GM18519 (cell line): Measurements from ENCODE around the gene BTN3A1.
"Not testable (repeated sequence)": the region's sequence is repeated elsewhere in the genome, so short reads cannot be mapped to it uniquely, and the experiment has no call there.

Experiments used
- ATAC-seq: cut with Tn5 transposase; IDR thresholded peaks from one replicate; pipeline ENCODE4 v1.9.1; 2021; ENCODE audit warnings: mild to moderate bottlenecking, moderate library complexity; ENCODE audit not compliant: unreplicated experiment, low FRiP score

The BTN3A1 gene

DNA sequence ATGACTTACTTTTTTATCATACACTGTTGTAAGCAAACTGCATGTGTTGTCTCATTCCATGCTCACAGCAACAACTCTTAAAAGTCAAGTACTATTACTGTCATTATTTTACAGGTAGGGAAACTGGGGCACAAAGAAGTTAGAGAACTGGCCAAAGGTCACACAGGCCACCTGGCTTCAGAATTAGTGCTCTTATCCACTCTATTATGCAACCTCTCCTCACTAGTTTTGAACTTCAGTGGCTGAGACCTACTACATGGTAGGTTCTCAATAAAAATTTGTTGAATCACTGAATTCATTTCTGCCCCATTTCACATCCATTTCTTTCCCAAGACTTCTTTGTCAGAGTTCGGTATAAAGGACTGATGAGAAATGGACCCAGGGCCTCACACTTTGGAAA is 35.9 kb downstream of the BTN3A1 start:
- ATAC-seq = no peak

GRCh38 chr6:26439151-26440125 is 37.4 kb downstream of the BTN3A1 start:
- ATAC-seq = no peak

DNA sequence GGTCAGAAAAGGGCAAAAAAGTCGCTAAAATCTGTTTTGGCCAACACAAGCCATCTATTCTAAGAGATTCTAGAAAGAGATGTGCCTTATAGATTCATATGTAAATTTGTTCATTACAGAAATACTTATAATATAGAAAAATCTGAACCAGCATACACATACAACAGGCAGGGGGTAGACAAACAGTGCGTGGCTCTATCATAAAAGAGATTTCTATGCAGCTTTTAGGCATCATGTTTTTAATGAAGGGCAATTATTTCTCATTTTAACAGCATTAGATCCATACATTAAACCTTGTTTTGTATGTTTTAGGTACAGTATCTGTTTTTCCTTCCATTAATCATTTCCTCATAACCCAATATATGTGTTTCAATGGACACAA is 38.9 kb downstream of the BTN3A1 start:
- no peak for ATAC-seq

DNA sequence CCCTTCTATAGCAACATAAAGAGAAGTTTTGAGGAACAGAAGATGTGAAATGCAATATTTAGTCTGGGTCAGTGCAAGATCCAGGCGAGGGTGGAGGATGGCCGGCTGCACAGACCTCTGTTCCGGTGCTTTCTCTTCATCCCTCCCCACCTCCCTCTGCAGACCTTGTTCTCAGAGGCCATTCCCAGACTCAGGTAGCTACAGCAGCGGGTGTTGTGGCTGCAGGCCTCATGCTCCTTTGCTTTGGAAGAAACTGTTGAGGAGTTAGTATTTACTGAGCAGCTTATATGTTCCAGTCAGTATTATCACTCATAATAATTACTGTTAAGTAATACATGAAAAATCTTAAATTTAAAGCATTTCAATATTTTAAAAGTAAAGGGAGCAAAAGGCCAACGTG is 39.9 kb downstream of the BTN3A1 start:
- no peak for ATAC-seq

- ATAC-seq = no peak
These were observed 44.0 kb downstream of the BTN3A1 start for GRCh38 chr6:26445934-26446667.

- no peak for ATAC-seq
These were observed 45.2 kb downstream of the BTN3A1 start for GRCh38 chr6:26447257-26447656.

GRCh38 chr6:26450240-26450639 is 48.2 kb downstream of the BTN3A1 start:
- ATAC-seq = no peak

GRCh38 chr6:26452631-26453235 is 50.7 kb downstream of the BTN3A1 start:
- ATAC-seq = no peak

GRCh38 chr6:26454631-26455030 is 52.6 kb downstream of the BTN3A1 start:
- no peak for ATAC-seq

GRCh38 chr6:26455357-26455970 is 53.4 kb downstream of the BTN3A1 start:
- no peak for ATAC-seq

DNA sequence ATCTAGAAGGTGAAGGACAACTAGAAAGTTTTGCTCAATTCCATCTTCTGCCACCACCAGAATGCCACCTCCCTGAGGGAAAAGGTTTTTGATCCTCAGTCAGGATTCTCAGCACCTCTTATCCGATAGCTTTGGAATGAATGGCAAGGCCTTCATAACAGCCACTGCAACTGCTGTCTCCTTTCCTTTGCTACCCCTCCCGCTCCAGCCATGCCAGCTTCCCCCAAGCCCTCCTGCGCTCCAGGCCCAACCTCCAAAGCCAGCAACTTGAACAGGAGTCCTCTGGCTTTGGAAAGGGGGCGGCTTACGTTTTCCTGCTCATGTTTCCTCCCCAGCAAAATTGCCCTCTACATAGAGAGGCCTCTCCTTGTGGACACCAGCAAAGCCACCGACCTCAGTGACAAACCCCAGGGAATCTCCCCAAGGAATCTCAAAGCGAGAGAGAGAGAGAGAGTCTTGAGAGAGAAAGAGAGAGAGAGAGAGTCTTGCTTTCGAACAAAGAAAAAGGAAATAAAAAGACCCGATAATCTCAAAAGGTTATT is 55.3 kb downstream of the BTN3A1 start:
- ATAC-seq = no peak

- ATAC-seq = peak; percentile 76
These were observed 56.0 kb downstream of the BTN3A1 start, which contains the start of gene BTN2A1 for GRCh38 chr6:26457806-26458688. Gene BTN2A1, plus strand, starts transcription at chr6:26457955. Its CDS starts 682 bp downstream, at chr6:26458637.

DNA sequence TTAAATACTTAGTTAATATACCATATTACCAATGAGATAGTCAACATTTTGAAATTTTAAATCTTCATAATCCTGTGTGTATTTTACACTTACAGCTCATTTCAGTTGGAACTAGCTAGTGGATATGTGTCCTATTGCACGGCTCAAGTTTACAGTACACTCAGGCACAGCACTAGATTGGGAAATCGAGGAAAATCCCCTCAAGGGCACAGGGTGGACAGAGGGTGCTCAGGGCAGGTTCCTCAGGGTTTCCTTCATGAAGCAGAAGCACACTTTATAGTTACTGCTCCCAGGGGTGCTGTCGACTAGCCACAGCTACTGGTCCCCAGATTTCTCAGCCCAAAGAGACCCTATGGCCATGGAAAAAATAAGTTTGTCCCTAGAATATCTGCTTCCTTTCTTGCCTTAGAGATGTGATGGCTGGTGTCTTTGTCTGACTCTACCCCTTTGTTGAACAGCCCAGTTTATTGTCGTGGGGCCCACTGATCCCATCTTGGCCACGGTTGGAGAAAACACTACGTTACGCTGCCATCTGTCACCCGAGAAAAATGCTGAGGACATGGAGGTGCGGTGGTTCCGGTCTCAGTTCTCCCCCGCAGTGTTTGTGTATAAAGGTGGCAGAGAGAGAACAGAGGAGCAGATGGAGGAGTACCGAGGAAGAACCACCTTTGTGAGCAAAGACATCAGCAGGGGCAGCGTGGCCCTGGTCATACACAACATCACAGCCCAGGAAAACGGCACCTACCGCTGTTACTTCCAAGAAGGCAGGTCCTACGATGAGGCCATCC is 57.1 kb downstream of the BTN3A1 start:
- ATAC-seq = no peak

GRCh38 chr6:26461353-26461752 is 59.3 kb downstream of the BTN3A1 start:
- not testable (repeated sequence) for ATAC-seq

DNA sequence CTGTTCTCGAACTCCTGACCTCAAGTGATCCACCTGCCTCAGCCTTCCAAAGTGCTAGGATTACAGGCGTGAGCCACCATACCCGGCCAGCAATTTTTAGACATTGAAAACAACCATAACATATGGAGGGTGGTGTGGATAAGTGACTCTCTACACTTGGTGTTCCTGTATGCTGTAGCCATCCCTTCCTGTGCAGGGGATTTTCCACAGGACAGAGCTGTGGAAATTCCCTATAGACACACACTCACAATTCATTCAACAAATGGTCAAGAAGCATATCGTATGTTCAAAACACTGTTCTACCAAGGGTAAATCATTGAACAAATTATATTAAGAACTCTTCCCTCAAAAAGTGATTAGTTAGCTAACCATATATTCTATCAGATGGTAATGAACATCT is 61.9 kb downstream of the BTN3A1 start:
- no peak for ATAC-seq

DNA sequence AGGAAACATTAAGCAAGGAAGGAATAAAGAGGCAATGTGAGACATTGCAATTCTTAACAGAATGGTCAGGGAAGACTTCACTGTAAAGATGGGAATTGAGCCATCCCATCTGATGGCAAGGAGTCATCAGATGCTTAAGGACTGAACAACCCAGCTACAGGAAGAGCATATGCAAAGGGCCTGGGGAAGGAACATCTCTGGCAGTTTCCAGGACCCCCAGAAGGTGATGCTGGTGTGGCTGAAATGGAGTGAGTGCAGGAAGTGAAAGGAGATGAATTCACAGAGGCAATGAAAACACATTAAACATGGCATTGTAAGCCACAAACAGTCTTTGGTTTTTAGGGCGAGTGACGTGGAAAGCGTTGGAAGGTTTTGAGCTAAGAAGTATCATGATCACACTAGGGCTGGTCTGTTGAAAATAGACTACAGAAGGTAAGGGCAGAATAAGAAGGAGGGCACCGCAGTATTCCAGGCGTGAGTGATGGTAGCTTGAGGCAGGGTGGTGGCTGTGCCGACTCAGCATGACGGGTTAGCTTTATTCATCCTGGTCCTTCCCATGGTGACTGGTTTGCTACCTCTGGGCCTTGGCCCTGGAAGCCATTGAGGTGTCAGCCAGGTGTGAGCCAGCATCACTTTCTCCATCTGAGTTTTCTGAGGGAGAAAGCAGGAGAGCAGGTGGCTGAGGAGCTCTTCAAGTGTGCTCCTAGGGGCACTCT is 62.5 kb downstream of the BTN3A1 start:
- ATAC-seq = no peak
